Activated T-cell treated with anti-CD3 and anti-CD28 coated beads for 1 hour (primary cell): ENCODE measurements around the gene ZNF394.
A peak's percentile ranks its signal among the peaks of the same experiment; 100 is the strongest.
"Not testable (repeated sequence)": the region's sequence is repeated elsewhere in the genome, so short reads cannot be mapped to it uniquely, and the experiment has no call there.

Experiments
- DNase-seq: peaks from one replicate; pipeline ENCODE4 v3.0.0-alpha.2; 2020; ENCODE audit warnings: low read depth

Gene ZNF394

DNA sequence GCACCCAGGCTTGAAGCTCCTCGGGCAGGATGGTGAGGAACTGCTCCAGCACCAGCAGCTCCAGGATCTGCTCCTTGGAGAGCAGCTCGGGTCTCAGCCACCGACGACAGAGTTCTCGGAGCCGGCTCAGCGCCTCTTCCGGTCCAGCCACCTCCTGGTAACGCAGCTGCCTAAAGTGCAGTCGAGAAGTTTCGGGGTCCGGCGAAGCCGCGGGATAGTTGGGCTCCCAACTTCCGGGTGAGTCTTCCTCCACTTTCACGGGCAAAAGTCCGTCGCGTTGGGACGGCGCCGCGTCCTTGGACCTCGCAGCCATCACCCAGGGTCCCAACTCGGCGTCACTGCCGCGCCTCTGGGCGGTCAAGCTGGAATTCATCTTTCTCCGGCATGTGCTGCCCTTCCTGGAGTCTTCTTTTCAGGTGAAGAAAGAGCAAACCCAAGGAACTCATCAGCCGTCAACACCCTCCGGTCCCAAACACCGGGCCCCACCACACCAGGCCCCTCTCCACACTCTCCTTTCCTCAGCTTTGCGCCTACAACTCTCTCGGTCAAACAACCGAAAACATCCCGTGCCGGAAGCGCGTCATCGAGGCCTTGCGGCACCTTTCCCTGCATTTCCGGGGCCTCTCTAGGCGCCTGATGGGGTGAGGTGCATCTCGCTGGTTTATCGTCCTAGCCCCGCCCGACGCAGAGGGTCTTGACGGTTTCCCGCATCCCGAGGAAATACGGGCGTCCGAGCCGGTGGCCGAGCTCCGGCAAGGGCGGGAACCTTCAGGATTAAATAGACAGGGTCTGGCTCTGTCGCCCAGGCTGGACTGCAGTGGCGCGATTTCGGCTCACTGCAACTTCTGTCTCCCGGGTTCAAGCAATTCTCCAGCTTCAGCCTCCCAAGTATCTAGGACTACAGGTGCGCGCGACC lies at the start of gene ZNF394:
TSS of gene ZNF394 (minus strand) at position 561 of the 916 bp plus-strand sequence. CDS start at position 373, 188 bp downstream.
- peak; percentile 86 for DNase-seq

DNA sequence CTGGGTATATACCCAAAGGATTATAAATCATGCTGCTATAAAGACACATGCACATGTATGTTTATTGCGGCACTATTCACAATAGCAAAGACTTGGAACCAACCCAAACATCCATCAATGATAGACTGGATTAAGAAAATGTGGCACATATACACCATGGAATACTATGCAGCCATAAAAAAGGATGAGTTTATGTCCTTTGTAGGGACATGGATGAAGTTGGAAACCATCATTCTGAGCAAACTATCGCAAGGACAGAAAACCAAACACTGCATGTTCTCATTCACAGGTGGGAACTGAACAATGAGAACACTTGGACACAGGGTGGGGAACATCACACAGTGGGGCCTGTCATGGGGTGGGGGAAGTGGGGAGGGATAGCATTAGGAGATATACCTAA lies 49.5 kb upstream of the ZNF394 start:
- DNase-seq: not testable (repeated sequence)

DNA sequence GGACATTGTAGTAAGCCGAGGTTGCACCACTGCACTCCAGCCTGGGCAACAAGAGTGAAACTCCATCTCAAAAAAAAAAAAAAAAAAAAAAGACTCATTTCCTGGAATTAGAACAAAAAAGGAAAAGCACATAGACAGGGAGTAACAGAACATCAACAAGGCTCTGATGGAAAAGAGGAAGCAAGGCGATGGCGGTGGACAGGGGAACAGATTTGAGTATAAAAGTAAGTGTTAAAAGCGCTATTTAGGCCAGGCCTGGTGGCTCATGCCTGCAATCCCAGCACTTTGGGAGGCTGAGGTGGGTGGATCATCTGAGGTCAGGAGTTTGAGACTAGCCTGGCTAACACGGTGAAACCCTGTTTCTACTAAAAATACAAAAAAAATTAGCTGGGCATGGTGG lies 45.2 kb upstream of the ZNF394 start:
- not testable (repeated sequence) for DNase-seq

DNA sequence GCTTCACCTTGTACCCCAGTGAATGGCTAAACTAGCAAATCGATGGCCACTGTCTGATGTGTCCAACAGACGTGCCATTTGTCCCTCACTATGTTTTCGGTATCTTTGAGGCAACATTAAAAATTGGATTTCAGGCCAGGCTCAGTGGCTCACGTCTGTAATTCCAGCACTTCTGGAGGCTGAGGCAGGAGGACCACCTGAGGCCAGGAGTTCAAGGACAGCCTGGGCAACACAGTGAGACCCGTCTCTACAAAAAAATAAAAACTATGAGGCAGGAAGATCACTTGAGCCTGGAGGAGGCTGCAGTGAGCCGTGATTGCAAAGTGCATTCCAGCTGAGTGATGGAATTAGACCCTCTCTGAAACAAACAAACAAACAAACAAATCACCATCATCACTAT lies 43.8 kb upstream of the ZNF394 start:
- no peak for DNase-seq

DNA sequence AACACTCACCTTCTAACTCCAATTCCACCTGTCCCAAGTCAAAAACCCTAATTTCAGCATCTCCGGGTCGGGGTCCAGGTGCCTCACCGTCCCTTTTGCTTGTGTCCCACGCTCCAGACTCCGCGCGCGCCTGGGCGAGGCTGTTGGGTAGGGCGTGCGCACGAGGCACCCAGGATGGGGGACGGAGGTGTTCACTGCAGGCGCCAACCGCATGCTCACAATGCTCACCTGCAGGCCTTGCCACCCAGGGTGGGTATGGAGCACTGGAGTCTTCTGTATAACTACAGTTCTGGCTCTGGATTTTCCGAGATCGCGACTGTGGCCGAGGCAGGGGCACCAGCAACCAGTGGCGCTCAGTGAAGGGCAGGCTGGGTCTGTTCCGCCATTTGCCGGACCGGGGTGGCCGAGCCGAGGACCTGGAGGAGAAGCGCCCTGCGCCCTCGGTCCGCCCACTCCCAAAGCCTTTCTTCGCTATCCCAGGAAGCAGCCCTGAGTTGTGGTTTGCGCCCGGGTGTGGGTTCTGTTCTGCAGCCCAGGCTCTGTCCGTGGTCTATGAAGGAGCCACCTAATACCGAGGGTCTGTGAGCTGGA lies 43.1 kb upstream of the ZNF394 start:
- no peak for DNase-seq

DNA sequence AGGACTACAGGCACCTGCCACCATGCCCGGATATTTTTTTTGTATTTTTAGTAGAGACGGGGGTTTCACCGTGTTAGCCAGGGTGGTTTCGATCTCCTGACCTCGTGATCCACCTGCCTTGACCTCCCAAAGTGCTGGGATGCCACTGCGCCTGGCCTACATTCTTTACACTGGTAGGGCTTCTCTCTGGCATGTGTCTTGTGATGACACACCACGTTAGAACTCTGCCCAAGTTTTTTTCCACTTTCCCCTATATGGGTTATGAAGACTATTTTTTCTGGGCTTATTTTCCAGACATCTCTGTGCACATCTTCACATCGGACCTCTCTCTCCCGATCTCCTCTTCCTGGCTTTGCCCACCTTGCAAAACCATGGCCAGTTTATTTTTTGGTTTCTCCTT lies 41.1 kb upstream of the ZNF394 start:
- no peak for DNase-seq

DNA sequence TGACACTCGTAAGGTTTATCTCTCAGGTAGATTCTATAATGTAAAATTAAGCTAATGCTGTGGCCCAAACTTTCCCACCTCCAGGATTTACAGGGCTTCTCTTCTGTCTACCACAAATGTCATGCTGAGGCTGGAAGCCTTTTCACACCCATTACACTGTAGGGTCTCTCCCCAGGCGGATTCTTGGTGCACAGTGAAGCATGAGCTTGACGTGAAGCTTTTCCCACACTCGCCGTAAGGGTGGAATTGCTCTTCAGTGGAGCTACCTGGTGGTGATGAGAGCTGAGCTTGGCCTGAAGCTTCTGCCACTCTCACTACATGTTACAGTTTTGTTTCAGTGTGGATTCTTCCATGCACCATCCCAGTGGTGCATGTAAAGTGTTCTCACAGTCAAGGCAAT lies 40.5 kb upstream of the ZNF394 start:
- DNase-seq: no peak

DNA sequence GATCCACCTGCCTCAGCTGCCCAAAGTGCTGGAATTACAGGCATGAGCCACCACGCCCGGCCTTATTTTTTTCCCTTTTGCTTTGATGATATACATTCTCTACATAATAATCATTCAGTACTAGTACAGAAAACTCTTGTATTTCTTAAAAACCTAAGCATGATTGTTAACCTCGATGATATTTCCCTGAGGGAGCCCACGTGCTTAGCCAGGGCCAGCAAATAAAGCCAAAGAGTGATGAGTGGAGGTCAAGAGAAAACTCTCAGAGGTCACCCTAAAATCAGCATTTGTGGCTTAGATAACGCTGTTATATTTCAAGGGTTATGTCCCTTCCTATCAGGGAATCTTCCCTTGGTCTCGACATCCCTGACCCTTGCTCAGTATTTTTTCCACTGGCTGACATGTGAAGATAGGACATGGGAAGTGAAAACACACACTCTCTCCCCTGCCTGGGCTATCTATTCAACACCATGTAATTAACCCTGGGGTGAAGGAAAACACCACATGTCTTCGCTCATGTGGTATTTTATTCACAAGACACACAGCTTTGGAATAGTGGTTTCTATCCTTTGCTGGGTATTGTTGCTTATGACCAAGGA lies 39.2 kb upstream of the ZNF394 start:
- DNase-seq: no peak

DNA sequence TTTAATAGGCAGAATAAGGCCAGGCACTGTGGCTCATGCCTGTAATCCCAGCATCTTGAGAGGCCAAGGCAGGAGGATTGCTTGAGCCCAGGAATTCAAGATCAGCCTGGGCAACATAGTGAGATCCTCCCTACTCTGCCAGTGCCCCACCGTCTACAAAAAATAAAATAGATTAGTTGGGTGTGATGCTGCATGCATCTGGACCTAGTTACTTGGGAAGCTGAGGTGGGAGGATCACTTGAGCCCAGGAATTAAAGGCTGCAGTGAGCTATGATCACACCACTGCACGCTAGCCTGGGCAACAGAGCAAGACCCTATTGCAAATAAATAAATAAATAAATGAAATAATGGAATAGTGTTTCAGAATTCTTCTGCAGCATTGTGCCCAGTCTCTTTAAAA lies 35.6 kb upstream of the ZNF394 start:
- no peak for DNase-seq

DNA sequence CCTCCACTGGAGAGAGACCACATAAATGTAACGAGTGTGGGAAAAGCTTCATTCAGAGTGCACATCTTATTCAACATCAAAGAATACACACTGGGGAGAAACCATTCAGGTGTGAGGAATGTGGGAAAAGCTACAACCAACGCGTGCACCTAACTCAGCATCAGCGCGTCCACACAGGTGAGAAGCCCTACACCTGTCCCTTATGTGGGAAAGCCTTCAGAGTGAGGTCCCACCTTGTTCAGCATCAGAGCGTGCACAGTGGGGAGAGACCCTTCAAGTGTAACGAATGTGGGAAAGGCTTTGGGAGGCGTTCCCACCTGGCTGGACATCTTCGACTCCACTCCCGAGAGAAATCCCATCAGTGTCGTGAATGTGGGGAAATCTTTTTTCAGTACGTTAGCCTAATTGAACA lies 31.3 kb upstream of the ZNF394 start:
- DNase-seq: no peak

DNA sequence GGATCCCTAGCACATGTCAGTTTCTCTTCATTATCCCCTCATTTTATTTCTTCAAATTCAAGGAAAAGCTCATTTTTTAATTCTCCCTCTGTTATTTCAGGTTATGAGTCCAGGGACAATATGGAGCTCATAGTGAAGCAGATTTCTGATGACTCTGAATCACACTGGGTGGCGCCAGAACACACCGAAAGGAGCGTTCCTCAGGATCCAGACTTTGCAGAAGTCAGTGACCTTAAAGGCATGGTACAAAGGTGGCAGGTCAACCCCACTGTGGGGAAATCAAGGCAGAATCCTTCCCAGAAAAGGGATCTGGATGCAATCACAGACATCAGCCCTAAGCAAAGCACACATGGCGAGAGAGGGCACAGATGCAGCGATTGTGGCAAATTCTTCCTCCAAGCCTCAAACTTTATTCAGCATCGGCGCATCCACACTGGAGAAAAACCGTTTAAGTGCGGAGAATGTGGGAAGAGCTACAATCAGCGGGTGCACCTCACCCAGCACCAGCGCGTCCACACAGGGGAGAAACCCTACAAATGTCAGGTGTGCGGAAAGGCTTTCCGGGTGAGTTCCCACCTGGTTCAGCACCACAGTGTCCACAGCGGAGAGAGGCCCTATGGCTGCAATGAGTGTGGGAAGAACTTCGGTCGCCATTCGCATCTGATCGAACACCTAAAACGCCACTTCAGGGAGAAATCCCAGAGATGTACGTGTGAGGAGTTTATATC lies 25.8 kb upstream of the ZNF394 start:
- no peak for DNase-seq

DNA sequence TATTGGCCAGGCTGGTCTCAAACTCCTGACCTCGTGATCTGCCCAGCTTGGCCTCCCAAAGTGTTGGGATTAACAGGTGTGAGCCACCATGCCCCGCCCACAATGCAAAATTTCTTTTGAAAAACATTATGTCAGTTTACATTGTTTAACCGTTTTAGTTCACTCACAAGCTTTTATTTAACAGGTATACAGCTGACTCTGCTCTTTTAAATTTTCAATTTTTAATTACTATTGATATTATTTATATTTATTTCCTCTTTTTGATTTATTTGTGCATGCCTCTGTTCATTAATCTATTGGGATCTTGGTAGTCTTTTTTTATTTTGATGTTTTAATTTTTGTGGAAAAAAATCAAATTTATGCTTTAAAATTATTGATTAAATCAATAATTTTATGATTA lies 21.3 kb upstream of the ZNF394 start:
- no peak for DNase-seq

DNA sequence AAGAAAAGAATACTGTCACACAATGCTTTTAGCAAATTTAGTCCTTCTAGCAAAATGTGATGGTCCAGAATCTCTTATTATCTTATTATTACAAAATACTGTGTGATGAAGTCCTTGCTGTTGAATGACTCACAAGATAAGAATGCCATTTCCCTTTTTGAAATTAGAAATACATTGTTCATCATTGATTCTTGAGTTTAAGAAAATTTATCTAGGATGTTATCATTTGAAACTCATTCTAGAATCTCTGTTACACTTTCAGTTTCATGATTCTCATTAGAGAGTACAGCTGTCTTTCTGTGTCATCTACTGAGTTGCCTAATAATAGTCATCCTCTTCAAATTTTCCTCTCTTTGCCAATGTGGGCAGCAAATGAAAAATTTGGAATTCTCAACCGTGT lies 14.0 kb upstream of the ZNF394 start:
- DNase-seq: no peak

DNA sequence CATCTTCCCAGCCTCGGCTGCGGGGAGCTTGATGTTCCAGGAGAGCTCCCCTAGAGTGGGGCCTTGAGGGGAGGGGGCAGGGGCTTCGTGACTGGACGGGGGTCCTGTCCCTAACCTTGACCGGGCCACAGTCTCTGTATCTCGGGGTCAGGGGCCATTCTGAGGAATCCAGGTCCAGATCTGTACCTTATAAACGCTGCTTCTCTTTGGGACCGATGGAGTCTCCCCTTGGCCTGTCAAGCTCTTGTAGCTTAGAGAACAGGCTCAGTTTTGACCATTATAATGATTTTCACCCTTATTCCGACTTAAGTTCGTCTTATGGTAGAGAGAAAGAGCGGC lies 5.2 kb upstream of the ZNF394 start:
- DNase-seq: no peak

DNA sequence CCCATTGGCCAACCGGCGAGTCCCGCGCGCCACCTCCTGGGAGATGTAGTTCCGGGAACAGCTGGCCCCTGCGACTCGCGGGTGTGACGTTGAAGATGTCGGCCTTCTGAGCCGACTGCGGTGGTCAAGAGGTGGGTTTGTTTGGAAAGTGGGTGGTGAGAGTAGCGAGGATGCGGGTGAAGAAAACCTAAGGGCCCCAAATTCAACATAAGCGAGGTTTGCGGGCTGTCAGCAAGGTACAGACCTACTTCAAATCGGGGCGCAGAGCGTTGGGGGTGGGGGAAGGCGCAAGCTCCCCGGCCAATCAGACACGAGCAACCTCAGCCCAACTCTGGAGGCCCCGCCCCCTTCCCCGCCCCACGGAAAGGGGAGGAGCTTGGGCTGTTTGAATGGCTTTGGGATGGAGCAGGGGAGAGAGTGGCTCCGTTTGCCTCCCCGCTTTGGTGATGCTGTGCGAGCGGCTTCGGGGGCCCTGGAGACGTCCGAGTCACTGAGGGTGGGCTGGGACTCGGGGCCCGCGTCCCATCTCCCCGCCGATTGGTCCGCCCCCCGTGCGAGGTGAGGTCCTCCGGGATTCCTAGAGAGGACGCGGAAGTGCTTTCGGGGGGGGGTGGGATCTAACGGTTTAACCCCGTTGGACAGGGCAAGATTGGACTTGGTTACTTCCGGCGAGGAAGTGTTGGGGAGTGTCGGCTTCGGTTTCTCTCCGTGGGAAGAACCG lies 4.7 kb upstream of the ZNF394 start, which contains the start of gene ZKSCAN5:
TSS of gene ZKSCAN5 (plus strand) at position 60 of the 721 bp plus-strand sequence. CDS start 1,383 bp downstream, outside the sequence.
- DNase-seq: peak; percentile 98

DNA sequence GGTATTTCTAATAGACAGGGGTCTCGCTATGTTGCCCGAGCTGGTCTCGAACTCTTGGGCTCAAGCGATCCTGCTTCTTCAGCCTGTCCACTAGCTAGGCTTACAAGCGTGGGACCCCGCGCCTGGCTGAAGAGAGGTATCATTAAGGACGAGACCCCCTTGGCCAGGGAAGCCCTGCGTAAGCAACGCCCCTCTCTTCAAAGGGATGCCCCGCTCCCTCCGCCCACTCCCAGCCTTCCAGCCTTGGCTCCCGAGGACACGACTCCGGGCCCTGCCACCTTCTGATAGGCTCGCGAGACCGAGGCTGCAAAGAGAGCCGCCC lies 4.2 kb upstream of the ZNF394 start:
- DNase-seq: no peak

DNA sequence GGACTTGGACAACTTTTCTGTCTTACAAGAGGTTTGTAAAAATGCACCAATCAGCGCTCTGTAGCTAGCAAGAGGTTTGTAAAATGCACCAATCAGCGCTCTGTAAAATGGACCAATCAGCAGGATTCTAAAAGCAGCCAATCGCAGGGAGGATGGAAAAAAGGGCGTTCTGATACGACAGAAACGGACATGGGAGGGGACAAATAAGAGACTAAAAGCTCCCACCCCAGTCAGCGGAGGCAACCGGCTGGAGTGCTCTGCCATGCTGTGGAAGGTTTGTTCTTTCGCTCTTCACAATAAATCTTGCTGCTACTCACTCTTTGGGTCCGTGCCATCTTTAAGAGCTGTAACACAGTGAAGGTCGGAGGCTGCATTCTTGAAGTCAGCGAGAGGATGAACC lies 1.2 kb upstream of the ZNF394 start:
- not testable (repeated sequence) for DNase-seq

DNA sequence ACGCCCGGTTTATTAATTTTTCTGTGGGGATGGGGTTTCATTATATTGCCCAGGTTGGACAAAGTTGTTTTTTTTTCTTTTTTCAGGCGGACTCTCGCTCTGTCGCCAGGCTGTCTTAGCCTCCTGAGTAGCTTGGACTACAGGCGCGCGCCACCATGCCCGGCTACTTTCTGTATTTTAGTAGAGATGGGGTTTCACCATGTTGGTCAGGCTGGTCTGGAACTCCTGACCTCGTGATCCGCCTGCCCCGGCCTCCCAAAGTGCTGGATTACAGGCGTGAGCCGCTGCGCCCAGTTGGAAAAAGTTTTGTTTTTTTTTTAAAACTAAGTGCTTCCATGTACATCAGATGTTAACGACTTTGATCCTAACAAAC lies 542 bp upstream of the ZNF394 start:
- DNase-seq: no peak

DNA sequence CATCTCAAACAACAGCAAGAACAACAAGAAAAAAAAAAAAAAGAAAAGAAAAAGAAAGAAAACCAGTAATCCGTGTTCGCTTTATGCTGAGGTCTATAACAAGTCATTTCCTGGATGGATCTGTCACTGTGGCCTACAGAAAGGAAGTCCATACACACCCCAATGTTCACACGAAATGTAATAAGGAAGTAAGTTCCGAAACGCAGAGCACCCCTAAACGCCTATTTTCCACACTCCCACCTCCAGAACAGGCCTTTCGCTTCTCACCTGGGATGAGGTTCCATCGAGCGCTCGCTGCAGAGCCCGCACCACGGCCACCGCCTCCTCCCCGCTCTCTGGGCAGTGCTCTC lies 735 bp downstream of the ZNF394 start:
- no peak for DNase-seq

DNA sequence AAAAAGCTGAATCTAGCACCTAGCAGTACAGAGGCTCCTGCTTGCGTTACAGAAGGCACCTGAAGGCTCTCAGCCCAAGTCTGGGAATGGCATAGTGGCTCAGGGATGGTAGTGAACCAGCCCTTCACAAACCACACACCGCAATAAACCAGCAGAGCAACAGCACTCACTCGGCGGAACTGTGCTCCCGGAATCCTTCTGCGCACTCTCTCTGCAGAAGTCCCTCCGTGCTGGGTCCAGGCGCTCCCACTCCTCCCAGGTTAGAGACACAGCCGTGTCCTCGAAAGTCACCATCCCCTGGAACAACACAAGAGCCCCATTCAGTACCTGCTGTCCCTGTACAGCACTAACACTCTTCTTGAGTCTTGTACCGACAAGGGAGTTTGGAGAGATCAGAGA lies 1.5 kb downstream of the ZNF394 start:
- DNase-seq: no peak

DNA sequence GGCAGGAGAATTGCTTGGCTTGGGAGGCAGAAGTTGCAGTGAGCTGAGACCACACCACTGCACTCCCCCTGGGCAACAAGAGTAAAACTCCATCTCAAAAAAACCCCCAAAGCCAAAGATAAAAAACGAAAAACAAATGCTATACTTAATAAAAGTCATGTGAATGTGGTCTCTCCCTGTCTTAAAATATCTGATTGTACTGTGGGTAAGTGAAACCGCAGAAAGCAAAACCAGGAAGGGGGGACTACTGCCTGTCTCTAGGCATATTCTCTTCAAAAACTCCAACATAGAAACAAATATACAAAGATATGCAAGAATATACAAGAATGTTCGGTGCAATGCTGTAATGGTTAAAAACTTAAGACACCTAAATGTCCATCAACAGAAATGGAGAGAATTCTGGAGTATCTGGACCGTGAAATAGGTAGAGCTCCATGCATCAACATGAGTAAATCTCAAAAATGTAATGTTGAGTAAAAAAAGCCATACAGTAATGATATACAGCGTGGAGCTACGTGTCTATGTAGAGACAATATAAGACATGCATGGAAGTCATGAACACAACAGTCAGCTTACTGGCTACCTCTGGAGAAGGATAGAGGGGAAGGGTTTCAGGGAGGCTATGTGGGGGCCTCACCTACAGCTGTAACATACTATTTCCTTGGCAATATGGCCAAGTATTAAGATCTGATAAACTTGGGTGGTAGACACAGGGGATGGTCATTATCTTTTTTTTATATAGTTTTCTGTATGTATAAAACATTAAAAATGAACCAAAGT lies 2.1 kb downstream of the ZNF394 start:
- no peak for DNase-seq
